ENCODE data around the gene MARS1.

GRCh38 chr12:57554897-57555296 is 67.0 kb downstream of the MARS1 start:
- no peak for TF ChIP-seq CTCF (IDR thresholded peaks at IDR 0.05)
- TF ChIP-seq ZFX (IDR thresholded peaks at IDR 0.05; ENCODE audit: borderline replicate concordance): no peak

Data from 22Rv1 (cell line).